H1 (cell line): ENCODE results near the gene SLC9B2. TPM values are rescaled to one million over a fixed set of nuclear protein-coding genes. Genes with fewer than 3 reads are reported as not detected.

Experiments
- CTCF ChIA-PET: fragments of 300-600 bp; sonication (Branson Sonifier 250); formaldehyde crosslinking; loops from one replicate; lab custom pipeline; 2021; ENCODE audit not compliant: partially characterized antibody; lab: Charles Lee
- POLR2A ChIA-PET: fragments of 300-600 bp; sonication (Branson Sonifier 250); formaldehyde crosslinking; loops from one replicate; lab custom pipeline; 2021; ENCODE audit warnings: inconsistent platforms; ENCODE audit not compliant: partially characterized antibody; lab: Charles Lee
- DNase-seq, 2 experiments: peaks; one replicate each; pipeline versions ENCODE4 v3.0.0 to v3.0.0-alpha.2; 2010 to 2022; ENCODE audit warnings: low spot score in 2 of 2, low read depth in 1 of 2, mixed read lengths in 1 of 2
- FAIRE-seq: peaks from 2 replicates; lab custom pipeline; 2011; peaks lifted over from hg19 to GRCh38; lab: Jason Lieb, UNC
- H2AFZ ChIP-seq: 2 replicates; pipeline ENCODE4 v1.8.1; 2012; ENCODE audit warnings: low read length, inconsistent platforms
- H2AK5ac ChIP-seq: 2 replicates; pipeline ENCODE4 v1.6.1; 2013; ENCODE audit warnings: low read depth, low read length
- H2BK120ac ChIP-seq: replicated peaks from 2 replicates; pipeline ENCODE3; 2013; ENCODE audit warnings: low read depth, low read length, inconsistent platforms
- H2BK12ac ChIP-seq: 2 replicates; pipeline ENCODE4 v1.6.1; 2013; ENCODE audit warnings: low read depth, low read length
- H2BK15ac ChIP-seq: 2 replicates; pipeline ENCODE4 v1.6.1; 2013; ENCODE audit warnings: low read length
- H2BK20ac ChIP-seq: 2 replicates; pipeline ENCODE4 v1.6.1; 2013; ENCODE audit warnings: low read length
- H2BK5ac ChIP-seq: 2 replicates; pipeline ENCODE4 v1.6.1; 2013; ENCODE audit warnings: low read depth, low read length
- H3K14ac ChIP-seq: 2 replicates; pipeline ENCODE4 v1.6.1; 2013; ENCODE audit warnings: inconsistent platforms; ENCODE audit not compliant: insufficient read length
- H3K18ac ChIP-seq: 2 replicates; pipeline ENCODE4 v1.6.1; 2013; ENCODE audit warnings: low read length; ENCODE audit errors: extremely low read depth
- H3K23ac ChIP-seq: 2 replicates; pipeline ENCODE4 v1.6.1; 2013; ENCODE audit warnings: inconsistent platforms; ENCODE audit not compliant: insufficient read length
- H3K23me2 ChIP-seq: 2 replicates; pipeline ENCODE4 v1.6.1; 2013; ENCODE audit warnings: low read depth, low read length
- H3K27ac ChIP-seq: 2 replicates; pipeline ENCODE4 v1.6.1; 2011; ENCODE audit warnings: low read depth, low read length, inconsistent platforms
- H3K27me3 ChIP-seq, 4 experiments: replicated peaks in 1 of 4; 1 replicate in 1 of 4; 2 replicates in 3 of 4; pipeline versions ENCODE4 v1.6.1 to v1.8.1; 2011 to 2013; ENCODE audit warnings: low read length in 3 of 4, mild to moderate bottlenecking in 3 of 4, inconsistent platforms in 2 of 4, mixed read lengths in 2 of 4, moderate library complexity in 1 of 4; ENCODE audit not compliant: control insufficient read depth in 3 of 4, insufficient read depth in 3 of 4; ENCODE audit errors: extremely low read depth in 1 of 4
- H3K36me3 ChIP-seq, 4 experiments: 2 replicates each; pipeline versions ENCODE4 v1.6.1 to v1.8.1; 2011 to 2013; ENCODE audit warnings: mild to moderate bottlenecking in 4 of 4, low read length in 3 of 4, moderate library complexity in 2 of 4, control low read depth in 1 of 4, inconsistent platforms in 1 of 4; ENCODE audit not compliant: insufficient read depth in 4 of 4, control insufficient read depth in 2 of 4
- H3K4ac ChIP-seq: replicated peaks from 2 replicates; pipeline ENCODE3; 2013; ENCODE audit warnings: low read length, low read depth, mixed read lengths, inconsistent platforms; ENCODE audit not compliant: insufficient read length
- H3K4me1 ChIP-seq, 4 experiments: replicated peaks in 1 of 4; 1 replicate in 1 of 4; 2 replicates in 3 of 4; pipeline versions ENCODE4 v1.6.1 to v1.8.1; 2011 to 2013; ENCODE audit warnings: low read length in 3 of 4, inconsistent platforms in 2 of 4, mixed read lengths in 1 of 4; ENCODE audit not compliant: insufficient read depth in 4 of 4, control insufficient read depth in 3 of 4
- H3K4me2 ChIP-seq, 2 experiments: 2 replicates each; pipeline versions ENCODE4 v1.6.1 to v1.8.1; 2011 to 2013; ENCODE audit warnings: low read depth in 2 of 2, low read length in 2 of 2, control low read depth in 1 of 2, inconsistent platforms in 1 of 2, mild to moderate bottlenecking in 1 of 2; ENCODE audit not compliant: insufficient read depth in 1 of 2
- H3K4me3 ChIP-seq, 4 experiments: fragments of 200-600, 300-600 bp in 1 of 4; sonication (generic), shearing (Covaris generic), sonication (Bioruptor Twin) in 1 of 4; 2 replicates each; pipeline versions ENCODE4 v1.5.1 to v1.8.1; 2011 to 2016; ENCODE audit warnings: low read length in 4 of 4, low read depth in 3 of 4, control low read depth in 2 of 4, inconsistent platforms in 2 of 4, mild to moderate bottlenecking in 2 of 4, mixed read lengths in 1 of 4, moderate library complexity in 1 of 4; ENCODE audit not compliant: insufficient read depth in 2 of 4; ENCODE audit errors: extremely low read depth in 1 of 4
- H3K56ac ChIP-seq: replicated peaks from 2 replicates; pipeline ENCODE3; 2013; ENCODE audit warnings: low read depth, mild to moderate bottlenecking, mixed read lengths, low read length, inconsistent platforms; ENCODE audit not compliant: insufficient read length
- H3K79me1 ChIP-seq: 2 replicates; pipeline ENCODE4 v1.6.1; 2013; ENCODE audit warnings: low read depth, low read length, control low read depth
- H3K79me2 ChIP-seq, 2 experiments: 2 replicates each; pipeline versions ENCODE4 v1.6.1 to v1.8.1; 2012 to 2013; ENCODE audit warnings: low read length in 2 of 2, mild to moderate bottlenecking in 2 of 2, inconsistent platforms in 1 of 2; ENCODE audit not compliant: insufficient read depth in 2 of 2, control insufficient read depth in 1 of 2
- H3K9ac ChIP-seq, 4 experiments: replicated peaks in 1 of 4; 1 replicate in 1 of 4; 2 replicates in 3 of 4; pipeline versions ENCODE4 v1.6.1 to v1.8.1; 2011 to 2013; ENCODE audit warnings: low read depth in 3 of 4, low read length in 3 of 4, control low read depth in 2 of 4, mild to moderate bottlenecking in 2 of 4, moderate library complexity in 2 of 4, inconsistent platforms in 1 of 4; ENCODE audit errors: extremely low read depth in 1 of 4
- H3K9me3 ChIP-seq, 2 experiments: 2 replicates each; pipeline versions ENCODE4 v1.6.1 to v1.8.1; 2012 to 2013; ENCODE audit warnings: mild to moderate bottlenecking in 2 of 2, moderate library complexity in 2 of 2, control low read depth in 1 of 2, inconsistent platforms in 1 of 2, low read depth in 1 of 2, low read length in 1 of 2, mixed read lengths in 1 of 2; ENCODE audit not compliant: insufficient read depth in 2 of 2
- H4K20me1 ChIP-seq, 2 experiments: replicated peaks in 1 of 2; 2 replicates each; pipeline versions ENCODE3 to v1.8.1; 2011 to 2013; ENCODE audit warnings: inconsistent platforms in 2 of 2, low read length in 2 of 2, mild to moderate bottlenecking in 1 of 2; ENCODE audit not compliant: insufficient read depth in 2 of 2, control insufficient read depth in 1 of 2
- H4K5ac ChIP-seq: 2 replicates; pipeline ENCODE4 v1.6.1; 2013; ENCODE audit warnings: low read length, low read depth, mixed read lengths, inconsistent platforms; ENCODE audit not compliant: insufficient read length
- H4K8ac ChIP-seq: 2 replicates; pipeline ENCODE4 v1.8.0; 2013; ENCODE audit warnings: mild to moderate bottlenecking, moderate library complexity, low read length, inconsistent platforms; ENCODE audit not compliant: insufficient read depth; ENCODE audit errors: extremely low read depth
- H4K91ac ChIP-seq: replicated peaks from 2 replicates; pipeline ENCODE3; 2013; ENCODE audit warnings: low read length, mixed read lengths, inconsistent platforms; ENCODE audit not compliant: insufficient read length
- JUND ChIP-seq: IDR thresholded peaks from 2 replicates; pipeline ENCODE4 v1.6.1; 2011; ENCODE audit warnings: mild to moderate bottlenecking, improper control_type of control experiment, low read length
- RFX5 ChIP-seq: IDR thresholded peaks from 2 replicates; pipeline ENCODE4 v1.6.1; 2011; ENCODE audit warnings: low read depth, low read length, improper control_type of control experiment, borderline replicate concordance
- WGBS, 2 experiments: shearing (Covaris generic) in 1 of 2; methylation state at CpG; one replicate each; pipeline versions ENCODE4 v1.1.6 to v1.1.7; 2013 to 2015; ENCODE audit warnings: low lambda C conversion rate in 2 of 2, mixed read lengths in 2 of 2, inconsistent platforms in 1 of 2, low coverage in 1 of 2, missing lambda C conversion rate in 1 of 2; ENCODE audit not compliant: insufficient replicate concordance in 2 of 2, insufficient coverage in 1 of 2, insufficient read length in 1 of 2; ENCODE audit errors: extremely low coverage in 1 of 2, missing lambda C conversion rate in 1 of 2; 5-methylcytosine and 5-hydroxymethylcytosine counted together
- polyA plus RNA-seq, 7 experiments: library from polyadenylated mRNA; depleted of rRNA in 3 of 7; stranded (reverse) in 5 of 7; unstranded in 2 of 7; fragments of >200 nt in 5 of 7; fragments of 200-250 nt in 2 of 7; gene quantifications; 1 replicate in 5 of 7; 2 replicates in 1 of 7; 4 replicates in 1 of 7; pipeline versions ENCODE4 v1.2.1 to v1.2.3, GENCODE V29; 2011 to 2013; ENCODE audit warnings: missing spikeins in 2 of 7, mixed read lengths in 2 of 7
- total RNA-seq: library from RNA; stranded (reverse); fragmentation: NEBNext Ultra II Directional; extraction: Animal tissue kit (Norgen Biotek cat#: 25700); gene quantifications from 2 replicates; pipeline ENCODE4 v1.2.1, GENCODE V29; 2021

The SLC9B2 gene
- total and polyA plus RNA-seq, 2 of the 8 experiments (the other 6 are each of a cell fraction or from before 2014, with no cell fraction given), result 3.2 to 5.2 TPM

GRCh38 chr4:103050736-103051436, 25.7 kb downstream of the SLC9B2 start:
- no peak overlapping the region for H3K27ac ChIP-seq
- H3K56ac ChIP-seq, result no peak overlapping the region
- no peaks in the 10 kb centered on the region for H3K4me1 ChIP-seq
- CTCF ChIA-PET, result interaction anchor here (0.7 to 1.7 kb wide), 4 partner anchors 17 to 724 kb away, joined by 3 to 8 read pairs (median 4); no protein-coding TSS in a partner anchor
- no peaks in the 10 kb centered on the region for H3K27me3 ChIP-seq
- no peak overlapping the region for H3K9ac ChIP-seq
- no peak overlapping the region for H2AK5ac ChIP-seq
- POLR2A ChIA-PET, result no interaction called here
- no peak overlapping the region for H2BK20ac ChIP-seq
- no peak overlapping the region for H4K5ac ChIP-seq
- H2BK120ac ChIP-seq, result no peak overlapping the region
- no peaks in the 10 kb centered on the region for H3K23me2 ChIP-seq
- H2BK5ac ChIP-seq, result no peak overlapping the region
- no peaks in the 10 kb centered on the region for H3K79me2 ChIP-seq
- no peaks in the 10 kb centered on the region; the same call in 1 of the 2 replicates for H3K79me1 ChIP-seq
- DNase-seq, result no peak
- WGBS, 2 experiments, result 74% methylated on average over 2 of the region's 2 CpGs; no CpG with 5 or more reads in 1 of the 2 experiments
- H3K4ac ChIP-seq, result no peak overlapping the region
- TF ChIP-seq JUND (no peak), RFX5 (no peak)
- TF ChIP-seq, all 59 proteins: peak for 0
- Histone ChIP-seq H2BK12ac (peak overlapping the region; percentile 55; the same call in 1 of the 2 replicates), H4K91ac (no peak overlapping the region), H3K4me3 (no peak overlapping the region), H3K9me3 (no peaks in the 10 kb centered on the region), H4K8ac (no peak overlapping the region), H3K4me2 (no peak overlapping the region), H2BK15ac (no peak overlapping the region), H3K23ac (no peak overlapping the region), H3K18ac (no peak overlapping the region), H3K14ac (no peak overlapping the region), H3K36me3 (no peaks in the 10 kb centered on the region), H4K20me1 (no peaks in the 10 kb centered on the region), H2AFZ (no peak overlapping the region)
- no peak for FAIRE-seq
